ENCODE measurements around the gene DNMT1.

Gene DNMT1

GRCh38 chr19:10230861-10231611, 36.3 kb upstream of the DNMT1 start, which contains the start of gene S1PR2:
TSS of gene S1PR2 (minus strand) at chr19:10231331. CDS start at chr19:10224905, 6,426 bp downstream.
- TF ChIP-seq ISL1 (CRISPR knock-in tag; IDR thresholded peaks at IDR 0.05), result no peak
- no peak for TF ChIP-seq BACH2 (CRISPR knock-in tag; IDR thresholded peaks at IDR 0.05; ENCODE audit: borderline replicate concordance)
- no peak for TF ChIP-seq CREB5 (CRISPR knock-in tag; IDR thresholded peaks at IDR 0.05; ENCODE audit: low read depth)
- TF ChIP-seq ARNTL (CRISPR knock-in tag; IDR thresholded peaks at IDR 0.05; ENCODE audit: borderline replicate concordance, low read depth), result no peak
- TF ChIP-seq CSRNP3 (CRISPR knock-in tag; IDR thresholded peaks at IDR 0.05), result no peak
- no peak for TF ChIP-seq ZNF8 (CRISPR knock-in tag; IDR thresholded peaks at IDR 0.05)
- TF ChIP-seq TOX (CRISPR knock-in tag; IDR thresholded peaks at IDR 0.05; ENCODE audit: borderline replicate concordance), result no peak
- no peak for TF ChIP-seq ZC3H10 (CRISPR knock-in tag; IDR thresholded peaks at IDR 0.05)
- no peak for TF ChIP-seq ESRRG (CRISPR knock-in tag; IDR thresholded peaks at IDR 0.05)
- no peak for TF ChIP-seq CSDC2 (CRISPR knock-in tag; IDR thresholded peaks at IDR 0.05)
- no peak for TF ChIP-seq OSR1 (CRISPR knock-in tag; IDR thresholded peaks at IDR 0.05)
- no peak for TF ChIP-seq RARB (CRISPR knock-in tag; IDR thresholded peaks at IDR 0.05)
- TF ChIP-seq PPARA (CRISPR knock-in tag; IDR thresholded peaks at IDR 0.05; ENCODE audit: borderline replicate concordance), result no peak
- no peak for TF ChIP-seq ZNF70 (CRISPR knock-in tag; IDR thresholded peaks at IDR 0.05)
- TF ChIP-seq TCF4 (CRISPR knock-in tag; IDR thresholded peaks at IDR 0.05; ENCODE audit: borderline replicate concordance), result no peak
- TF ChIP-seq PATZ1 (CRISPR knock-in tag; IDR thresholded peaks at IDR 0.05; ENCODE audit: borderline replicate concordance), result no peak
- no peak for TF ChIP-seq ZNF565 (CRISPR knock-in tag; conservative IDR thresholded peaks at IDR 0.05; ENCODE audit: low read depth)
- ATAC-seq, result peak; percentile 80

GRCh38 chr19:10230173-10230860, 35.6 kb upstream of the DNMT1 start:
- ATAC-seq, result peak; percentile 3; the same call in 2 of the 3 replicates
- TF ChIP-seq TOX (CRISPR knock-in tag; IDR thresholded peaks at IDR 0.05; ENCODE audit: borderline replicate concordance), result no peak
- no peak for TF ChIP-seq ZFP3 (CRISPR knock-in tag; IDR thresholded peaks at IDR 0.05)
- TF ChIP-seq CSDC2 (CRISPR knock-in tag; IDR thresholded peaks at IDR 0.05), result no peak

GRCh38 chr19:10228920-10229319, 34.2 kb upstream of the DNMT1 start:
- ATAC-seq, result no peak
- no peak for TF ChIP-seq RARB (CRISPR knock-in tag; IDR thresholded peaks at IDR 0.05)
- no peak for TF ChIP-seq PPARA (CRISPR knock-in tag; IDR thresholded peaks at IDR 0.05; ENCODE audit: borderline replicate concordance)
- no peak for TF ChIP-seq OSR1 (CRISPR knock-in tag; IDR thresholded peaks at IDR 0.05)

GRCh38 chr19:10228393-10228792, 33.6 kb upstream of the DNMT1 start:
- ATAC-seq, result no peak

More at GRCh38 chr19:10228393-10228792, 33.6 kb upstream of the DNMT1 start:
- TF ChIP-seq SNAI2 (CRISPR knock-in tag; IDR thresholded peaks at IDR 0.05), result no peak
- no peak for TF ChIP-seq CSDC2 (CRISPR knock-in tag; IDR thresholded peaks at IDR 0.05)
- no peak for TF ChIP-seq GLIS3 (CRISPR knock-in tag; IDR thresholded peaks at IDR 0.05)
- TF ChIP-seq CREB5 (CRISPR knock-in tag; IDR thresholded peaks at IDR 0.05; ENCODE audit: low read depth), result no peak
- TF ChIP-seq TCF4 (CRISPR knock-in tag; IDR thresholded peaks at IDR 0.05; ENCODE audit: borderline replicate concordance), result no peak
- no peak for TF ChIP-seq ZFP30 (CRISPR knock-in tag; IDR thresholded peaks at IDR 0.05)
- TF ChIP-seq POU6F1 (CRISPR knock-in tag; IDR thresholded peaks at IDR 0.05; ENCODE audit: borderline replicate concordance, low read depth), result no peak
- TF ChIP-seq TOX (CRISPR knock-in tag; IDR thresholded peaks at IDR 0.05; ENCODE audit: borderline replicate concordance), result no peak
- no peak for TF ChIP-seq ISL1 (CRISPR knock-in tag; IDR thresholded peaks at IDR 0.05)
- TF ChIP-seq ZNF70 (CRISPR knock-in tag; IDR thresholded peaks at IDR 0.05), result no peak
- TF ChIP-seq ZNF565 (CRISPR knock-in tag; conservative IDR thresholded peaks at IDR 0.05; ENCODE audit: low read depth), result no peak
- TF ChIP-seq TSHZ2 (CRISPR knock-in tag; IDR thresholded peaks at IDR 0.05), result no peak
- no peak for TF ChIP-seq BACH2 (CRISPR knock-in tag; IDR thresholded peaks at IDR 0.05; ENCODE audit: borderline replicate concordance)

Measured in SK-N-SH treated with all-trans-retinoic acid at 6 μM for 48 hours (cell line).